ENCODE results near the gene GLB1L.
A peak's percentile ranks its signal among the peaks of the same experiment; 100 is the strongest.
"Not testable (repeated sequence)": the region's sequence is repeated elsewhere in the genome, so short reads cannot be mapped to it uniquely, and the experiment has no call there.

Gene GLB1L

DNA sequence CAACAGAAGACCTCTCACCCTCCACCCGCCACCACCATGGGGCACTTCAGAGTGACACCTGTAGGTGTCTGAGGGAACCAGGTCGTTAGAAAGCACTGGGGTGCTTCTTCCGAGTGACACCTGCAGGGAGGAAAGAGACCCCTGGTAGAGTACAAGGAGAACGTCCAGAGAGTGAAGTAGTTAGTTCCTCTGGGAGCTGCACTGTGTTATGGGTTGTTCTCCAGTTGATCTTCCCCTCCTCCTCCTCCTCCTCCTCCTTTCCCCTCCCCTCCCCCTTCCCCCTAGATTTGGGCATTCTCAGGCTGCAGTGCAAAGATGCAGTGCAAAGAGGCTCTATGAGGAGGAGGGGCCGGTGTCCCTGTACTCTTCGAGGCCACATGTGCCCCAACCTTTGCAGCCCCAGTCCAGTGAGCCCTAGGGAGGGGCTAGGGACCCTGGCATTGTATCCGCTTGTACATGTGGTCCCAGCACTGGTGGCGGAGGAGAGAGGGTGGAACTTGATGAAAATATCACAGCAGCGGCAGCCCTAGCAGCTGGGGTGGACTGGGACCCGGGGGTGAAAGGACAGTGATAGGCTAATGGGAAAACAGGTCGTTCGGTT, 34.8 kb upstream of the GLB1L start:
- DNase-seq: no peak

GRCh38 chr2:219279151-219279915, 34.1 kb upstream of the GLB1L start, which contains the start of gene DNAJB2:
TSS of gene DNAJB2 (plus strand) at chr2:219279366. CDS start at chr2:219279834, 468 bp downstream.
- peak; percentile 94 for DNase-seq

DNA sequence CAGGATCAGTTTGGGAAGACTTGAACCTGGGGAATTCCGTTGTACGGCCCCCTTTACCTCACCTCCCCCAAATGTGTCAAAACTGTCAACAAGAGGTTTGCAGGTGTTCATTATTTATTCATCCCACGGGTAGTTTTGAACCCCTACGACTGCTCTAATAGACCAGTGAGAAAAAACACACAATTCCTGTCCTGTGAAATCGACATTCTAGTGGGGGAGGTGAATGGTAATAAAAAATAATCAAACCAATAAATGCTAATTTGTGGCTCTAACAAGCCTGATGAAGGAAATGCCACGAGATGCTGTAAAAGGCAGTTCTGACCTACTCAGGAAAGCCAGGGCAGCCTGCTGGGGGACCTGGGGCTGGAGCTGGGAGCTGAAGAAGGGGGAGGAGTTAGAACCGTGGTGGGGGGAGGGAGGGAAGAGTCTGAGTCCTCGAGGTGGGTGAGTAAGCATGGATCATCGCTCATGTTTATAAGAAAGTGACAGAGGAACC, 33.5 kb upstream of the GLB1L start:
- DNase-seq: no peak

- DNase-seq: peak; percentile 49
These were observed 32.7 kb upstream of the GLB1L start for GRCh38 chr2:219277703-219278654.

DNA sequence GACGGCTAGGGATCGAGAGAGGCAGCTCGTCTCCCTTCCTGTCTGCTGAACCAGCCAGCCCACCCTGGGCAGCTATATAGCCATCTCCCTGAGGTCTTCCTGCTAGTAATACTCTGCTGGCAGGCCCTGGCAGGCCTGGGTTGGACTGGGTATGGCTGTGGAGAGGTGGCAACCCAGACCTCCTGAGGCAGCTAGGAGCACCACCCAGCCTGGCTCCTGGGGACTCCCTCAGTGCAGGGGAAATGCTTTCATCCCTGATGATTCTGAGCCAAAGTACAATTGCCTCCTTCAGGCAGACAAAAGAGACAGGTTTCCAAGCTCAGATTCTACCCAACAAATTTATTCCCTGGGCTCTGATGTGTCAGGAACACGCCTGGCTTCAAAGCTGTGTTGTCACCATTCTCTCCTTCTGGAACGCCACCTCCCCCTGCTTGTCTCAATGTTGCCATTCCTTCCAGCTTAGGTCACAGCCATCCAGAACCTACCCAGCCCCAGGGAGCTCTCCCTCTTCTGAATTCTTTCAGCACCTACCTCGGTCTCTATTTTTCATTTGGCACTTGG, 29.2 kb upstream of the GLB1L start:
- no peak for DNase-seq

DNA sequence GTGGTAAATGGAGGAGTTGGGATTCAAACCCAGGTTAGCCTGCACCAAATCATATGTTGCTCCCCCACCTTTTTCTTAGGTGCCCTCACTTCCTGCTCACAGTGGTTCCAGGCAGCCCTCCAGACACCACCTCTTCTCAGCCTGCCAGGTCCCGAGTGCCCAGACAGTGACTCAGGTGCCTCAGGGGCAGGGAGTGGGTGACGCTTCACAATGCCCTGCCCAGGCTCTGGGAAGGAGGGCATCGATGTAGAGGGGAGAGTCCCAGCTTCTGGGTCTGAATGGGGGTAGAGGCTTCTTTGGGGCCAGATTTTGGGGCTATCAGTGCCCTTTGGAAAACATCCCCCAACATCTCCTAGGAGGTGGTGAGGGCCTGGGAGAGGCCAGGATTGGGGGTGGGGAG, 28.7 kb upstream of the GLB1L start:
- DNase-seq: no peak

- DNase-seq: no peak
These were observed 27.8 kb upstream of the GLB1L start for GRCh38 chr2:219272995-219273394.

- no peak for DNase-seq
These were observed 27.1 kb upstream of the GLB1L start for GRCh38 chr2:219272356-219272755.

DNA sequence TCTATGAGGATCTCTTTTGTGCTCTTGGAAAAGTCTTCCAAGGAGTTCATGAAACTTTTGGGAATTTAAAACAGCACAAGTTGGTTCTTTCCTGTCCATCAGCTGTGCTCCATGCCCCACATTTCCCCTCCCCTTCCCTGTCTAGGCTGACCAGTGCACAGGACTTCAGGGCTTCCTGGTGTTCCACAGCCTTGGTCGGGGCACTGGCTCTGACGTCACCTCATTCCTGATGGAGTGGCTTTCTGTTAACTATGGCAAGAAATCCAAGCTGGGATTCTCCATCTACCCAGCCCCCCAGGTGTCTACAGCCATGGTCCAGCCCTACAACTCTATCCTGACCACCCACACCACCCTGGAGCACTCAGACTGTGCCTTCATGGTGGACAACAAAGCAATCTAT, 25.8 kb upstream of the GLB1L start:
- no peak for DNase-seq

- no peak for DNase-seq
These were observed 24.8 kb upstream of the GLB1L start for GRCh38 chr2:219270055-219270372.

DNA sequence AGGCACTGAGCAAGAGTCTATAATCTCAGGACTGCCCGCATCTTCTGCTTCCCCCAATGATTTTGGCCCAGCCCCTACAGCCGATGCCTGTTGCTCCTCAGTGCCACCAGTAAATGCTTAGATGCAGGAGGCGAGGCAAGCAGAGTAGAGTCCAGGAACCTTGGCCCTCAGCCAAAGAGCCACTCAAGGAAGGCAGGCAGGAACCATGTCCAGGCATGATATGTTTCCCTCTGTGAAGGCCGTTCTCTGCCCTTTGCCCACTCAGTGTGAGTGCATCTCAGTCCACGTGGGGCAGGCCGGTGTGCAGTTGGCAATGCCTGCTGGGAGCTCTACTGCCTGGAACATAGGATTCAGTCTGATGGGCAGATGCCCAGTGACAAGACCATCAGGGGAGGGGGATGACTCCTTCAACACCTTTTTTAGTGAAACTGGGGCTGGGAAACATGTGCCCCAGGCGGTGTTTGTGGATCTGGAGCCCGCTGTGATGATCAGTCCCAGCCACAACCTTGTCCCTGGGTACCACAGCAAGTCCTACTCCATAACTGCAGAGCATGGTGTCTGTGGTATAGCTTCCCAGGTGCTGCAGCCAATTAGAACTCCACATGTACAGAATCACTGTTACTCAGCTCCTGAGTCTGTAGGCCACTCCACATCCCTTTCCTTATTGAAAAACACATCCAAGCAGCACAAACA, 24.3 kb upstream of the GLB1L start:
- no peak for DNase-seq

GRCh38 chr2:219268294-219268693, 23.1 kb upstream of the GLB1L start:
- DNase-seq: no peak

- DNase-seq: no peak
These were observed 21.6 kb upstream of the GLB1L start for GRCh38 chr2:219266886-219267285.

DNA sequence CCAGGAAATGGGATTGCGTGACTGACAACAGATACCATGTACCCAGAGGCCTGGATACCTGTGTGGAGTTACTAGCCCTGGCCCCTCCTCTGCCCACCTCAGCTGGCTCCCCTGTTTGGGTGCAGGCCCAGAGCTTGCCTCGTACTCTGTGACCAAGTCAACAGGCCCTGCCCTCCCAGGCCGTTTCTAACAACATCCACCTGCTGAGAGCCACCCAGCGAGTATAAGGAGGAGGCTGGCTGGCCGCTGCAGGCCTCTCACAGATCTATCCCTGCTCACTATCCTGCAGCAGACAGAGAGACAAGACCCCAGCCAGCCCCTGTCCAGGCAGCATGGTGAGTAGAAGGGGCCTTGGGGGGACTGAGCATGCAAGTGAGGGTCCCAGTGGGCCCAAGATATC, 21.0 kb upstream of the GLB1L start:
- no peak for DNase-seq

DNA sequence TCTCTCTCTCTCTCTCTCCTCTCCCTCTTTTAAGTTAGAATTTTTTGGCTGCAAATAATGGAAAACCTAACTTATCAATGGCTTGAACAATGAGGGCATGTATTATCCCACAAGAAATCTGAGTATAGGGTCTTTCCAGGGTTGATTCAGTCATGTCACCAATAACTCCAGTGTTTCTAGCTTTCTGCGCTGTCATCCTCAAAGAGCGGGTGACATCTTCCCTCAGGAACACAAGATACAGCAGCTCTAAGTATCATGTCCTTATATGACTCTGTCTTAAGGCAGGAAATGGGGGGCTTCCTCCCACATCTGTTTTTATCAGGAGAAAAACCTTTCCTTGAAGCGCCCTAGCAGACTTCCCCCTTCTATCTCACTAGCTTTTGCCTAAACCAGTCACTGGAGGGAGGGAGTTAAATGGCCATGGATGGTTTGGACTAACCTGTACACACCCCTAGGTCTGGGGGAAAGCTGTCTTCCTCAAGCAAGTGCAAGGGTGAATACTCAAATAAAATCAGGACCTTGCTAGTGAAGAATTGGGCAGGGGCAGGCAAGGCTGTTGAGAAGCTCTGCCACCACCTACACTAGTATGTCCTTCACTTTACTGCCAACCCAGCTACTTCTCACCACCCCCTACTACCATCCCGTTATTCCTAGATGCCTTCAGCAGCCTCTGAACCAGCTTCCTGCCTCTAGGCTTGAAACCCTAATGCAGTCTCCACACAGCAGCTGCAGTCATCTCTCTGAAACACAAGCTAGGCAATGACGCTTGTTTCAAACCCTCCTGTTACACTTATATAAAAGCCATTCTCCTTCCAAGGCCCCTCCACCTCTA, 16.0 kb upstream of the GLB1L start:
- DNase-seq: no peak

GRCh38 chr2:219258942-219259341, 13.7 kb upstream of the GLB1L start:
- not testable (repeated sequence) for DNase-seq

DNA sequence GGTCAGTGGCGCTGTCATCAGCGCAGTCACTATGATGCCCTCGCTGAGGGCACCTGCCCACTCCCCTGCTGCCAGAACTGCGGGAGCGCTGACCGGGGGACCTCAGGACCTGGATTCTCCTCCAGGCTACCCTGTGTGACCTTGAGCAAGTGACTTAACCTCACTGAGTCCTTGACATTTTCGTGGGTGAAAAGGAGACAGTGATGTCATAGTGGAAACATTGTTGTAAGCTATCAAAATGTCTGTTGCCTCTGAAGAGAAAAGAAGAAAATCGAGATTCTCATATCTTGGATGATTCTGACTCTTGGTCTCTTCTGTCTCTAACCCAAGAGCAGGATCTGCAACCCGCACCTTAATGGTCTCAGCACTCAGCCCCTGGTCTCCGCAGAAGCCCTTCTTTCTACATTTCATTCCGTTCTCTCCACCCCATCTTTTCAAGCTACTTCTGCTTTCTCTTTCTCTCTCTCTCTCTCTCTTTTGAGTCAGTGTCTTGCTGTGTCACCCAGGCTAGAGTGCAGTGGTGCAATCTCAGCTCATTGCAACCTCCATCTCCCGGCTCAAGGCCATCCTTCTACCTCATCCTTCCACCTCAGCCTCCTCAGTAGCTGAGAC, 9.5 kb upstream of the GLB1L start:
- no peak for DNase-seq

GRCh38 chr2:219253753-219254589, 8.7 kb upstream of the GLB1L start, which contains the start of gene TUBA4A:
TSS of gene TUBA4A (minus strand) at chr2:219253918. CDS start at chr2:219253858, 60 bp downstream.
- peak; percentile 78 for DNase-seq

- DNase-seq: no peak
These were observed 7.9 kb upstream of the GLB1L start, which contains the start of gene TUBA4B for GRCh38 chr2:219252900-219253752. TSS of gene TUBA4B (plus strand) at chr2:219253243. CDS start at chr2:219253408, 165 bp downstream.
